Stomach smooth muscle (tissue), 2 donors: ENCODE data around the gene FAM90A26.
"Not testable (repeated sequence)": the region's sequence is repeated elsewhere in the genome, so short reads cannot be mapped to it uniquely, and the experiment has no call there.

Experiments used
- H3K27ac ChIP-seq: one replicate; pipeline ENCODE4 v1.7.0; 2013; ENCODE audit warnings: mild to moderate bottlenecking, low read length, inconsistent platforms
- H3K27me3 ChIP-seq, 2 donors: one replicate each; pipeline ENCODE4 v1.7.0; 2013; ENCODE audit warnings: low read length in 2 of 2; ENCODE audit not compliant: insufficient read depth in 2 of 2, control insufficient read depth in 1 of 2
- H3K36me3 ChIP-seq, 2 donors: one replicate each; pipeline ENCODE4 v1.7.0; 2013; ENCODE audit warnings: low read length in 2 of 2; ENCODE audit not compliant: control insufficient read depth in 2 of 2, insufficient read depth in 2 of 2
- H3K4me1 ChIP-seq: one replicate; pipeline ENCODE4 v1.7.0; 2013; ENCODE audit warnings: low read length; ENCODE audit not compliant: control insufficient read depth, insufficient read depth
- H3K4me3 ChIP-seq, 2 donors: one replicate each; pipeline ENCODE4 v1.7.0; 2013; ENCODE audit warnings: low read length in 2 of 2
- H3K9ac ChIP-seq, 2 donors: one replicate each; pipeline ENCODE4 v1.7.0; 2013; ENCODE audit warnings: low read length in 2 of 2, mild to moderate bottlenecking in 1 of 2
- H3K9me3 ChIP-seq, 2 donors: one replicate each; pipeline ENCODE4 v1.7.0; 2013; ENCODE audit warnings: low read length in 2 of 2; ENCODE audit not compliant: control insufficient read depth in 2 of 2
- donor health status: healthy.
- donor health status: Pancreatic carcinoma.

Gene FAM90A26

DNA sequence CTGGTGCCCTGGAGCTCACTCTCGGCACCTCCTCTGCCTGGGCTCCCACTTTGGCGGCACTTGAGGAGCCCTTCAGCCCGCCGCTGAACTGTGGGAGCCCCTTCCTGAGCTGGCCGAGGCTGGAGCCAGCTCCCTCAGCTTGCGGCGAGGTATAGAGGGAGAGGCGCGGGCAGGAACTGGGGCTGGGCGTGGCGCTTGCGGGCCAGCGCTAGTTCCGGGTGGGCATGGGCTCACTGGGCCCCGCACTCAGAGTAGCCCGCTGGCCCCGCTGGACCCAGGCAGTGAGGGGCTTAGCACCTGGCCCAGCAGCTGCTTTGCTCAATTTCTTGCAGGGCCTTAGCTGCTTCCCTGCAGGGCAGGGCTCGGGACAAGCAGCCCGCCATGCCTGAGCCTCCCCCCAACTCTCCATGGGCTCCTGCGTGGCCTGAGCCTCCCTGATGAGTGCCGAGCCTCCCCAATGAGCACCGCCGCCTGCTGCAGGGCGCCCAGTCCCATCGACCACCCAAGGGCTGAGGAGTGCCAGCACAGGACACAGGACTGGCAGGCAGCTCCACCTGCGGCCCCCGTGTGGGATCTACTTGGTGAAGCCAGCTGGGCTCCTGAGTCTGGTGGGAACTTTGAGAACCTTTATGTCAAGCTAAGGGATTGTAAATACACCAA lies 26.7 kb upstream of the FAM90A26 start:
- Histone ChIP-seq H3K27ac (no peak overlapping the region), H3K9ac (no peak overlapping the region), H3K4me1 (no peaks in the 10 kb centered on the region), H3K4me3 (no peak overlapping the region), H3K9me3 (no peaks in the 10 kb centered on the region), H3K27me3 (no peaks in the 10 kb centered on the region), H3K36me3 (no peaks in the 10 kb centered on the region)

DNA sequence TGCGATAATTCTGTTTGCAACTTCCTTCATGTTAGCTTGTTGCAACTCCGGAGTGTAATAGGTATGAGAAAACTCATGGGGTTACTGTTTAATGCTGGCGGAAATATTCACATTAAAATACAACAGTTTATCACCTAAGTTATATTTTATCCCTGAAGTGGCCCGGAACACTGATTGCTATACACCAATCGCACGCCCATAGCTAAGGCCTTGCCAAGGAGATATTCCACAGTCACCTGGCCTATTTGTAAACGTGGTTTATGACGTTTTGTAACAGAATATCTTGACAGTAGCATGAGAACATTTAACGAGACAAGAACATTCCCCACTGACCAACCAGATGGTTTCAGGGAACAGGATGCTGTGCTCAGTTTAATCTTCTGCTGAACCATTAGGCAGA lies 23.2 kb upstream of the FAM90A26 start:
- H3K9me3 ChIP-seq = no peaks in the 10 kb centered on the region
- no peak overlapping the region for H3K9ac ChIP-seq
- no peak overlapping the region for H3K27ac ChIP-seq
- peaks cover 2% of the 10 kb centered on the region for H3K4me1 ChIP-seq
- H3K4me3 ChIP-seq = no peak overlapping the region
- H3K36me3 ChIP-seq = no peaks in the 10 kb centered on the region
- H3K27me3 ChIP-seq = no peaks in the 10 kb centered on the region

DNA sequence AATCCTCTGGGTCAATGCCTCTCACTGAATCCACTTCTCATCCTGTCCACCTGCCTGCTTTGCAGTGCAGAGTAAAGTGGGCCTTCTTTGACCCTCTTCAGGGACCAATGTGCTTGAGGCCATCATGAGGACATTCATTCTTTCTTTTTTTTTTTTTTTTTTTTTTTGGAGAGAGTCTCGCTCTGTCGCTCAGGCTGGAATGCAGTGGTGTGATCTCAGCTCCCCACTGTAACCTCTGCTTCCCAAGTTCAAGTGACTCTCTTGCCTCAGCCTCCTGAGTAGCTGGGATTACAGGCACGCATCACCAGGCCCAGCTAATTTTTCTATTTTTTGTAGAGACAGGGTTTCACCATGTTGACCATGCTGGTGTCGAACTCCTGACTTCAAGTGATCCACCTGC lies 22.8 kb upstream of the FAM90A26 start:
- H3K4me3 ChIP-seq, H3K27ac ChIP-seq, H3K4me1 ChIP-seq, H3K36me3 ChIP-seq, H3K9ac ChIP-seq, H3K9me3 ChIP-seq, H3K27me3 ChIP-seq: not testable (repeated sequence)

DNA sequence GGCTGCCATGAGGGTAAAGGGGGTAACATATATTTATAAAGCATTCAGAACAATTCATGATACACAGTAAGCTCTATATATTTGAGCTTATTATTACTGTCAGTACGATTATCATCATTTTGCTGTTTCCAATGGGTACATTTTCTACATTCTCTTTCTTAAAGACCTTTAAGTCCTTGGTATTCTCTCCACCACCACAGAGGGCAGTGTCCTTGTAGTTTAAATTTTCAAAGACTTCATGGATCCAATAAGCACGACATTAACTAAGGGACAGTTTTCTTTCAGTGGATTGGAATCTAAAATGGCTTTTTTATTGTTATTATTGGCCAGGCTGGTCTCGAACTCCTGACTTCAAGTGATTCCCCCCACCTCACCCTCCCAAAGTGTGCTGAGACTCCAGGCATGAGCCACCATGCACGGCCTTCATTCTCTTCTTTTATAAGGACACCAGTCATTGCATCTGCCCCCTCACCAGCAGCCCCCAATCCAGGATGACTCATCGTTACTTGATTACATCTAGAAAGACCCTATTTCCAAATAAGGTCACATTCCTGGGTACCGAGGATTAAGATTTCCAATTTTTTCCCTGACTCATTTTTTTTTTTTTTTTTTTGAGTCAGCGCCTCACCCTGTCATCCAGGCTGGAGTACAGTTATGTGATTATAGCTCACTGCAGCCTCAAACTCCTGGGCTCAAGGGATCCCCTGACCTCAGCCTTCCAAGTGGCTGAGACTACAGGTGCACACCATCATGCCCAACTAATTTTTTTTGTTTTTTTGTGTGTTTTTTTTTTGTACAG lies 21.4 kb upstream of the FAM90A26 start:
- not testable (repeated sequence) for H3K27ac ChIP-seq, H3K9ac ChIP-seq, H3K4me3 ChIP-seq, H3K9me3 ChIP-seq, H3K4me1 ChIP-seq, H3K27me3 ChIP-seq, H3K36me3 ChIP-seq

DNA sequence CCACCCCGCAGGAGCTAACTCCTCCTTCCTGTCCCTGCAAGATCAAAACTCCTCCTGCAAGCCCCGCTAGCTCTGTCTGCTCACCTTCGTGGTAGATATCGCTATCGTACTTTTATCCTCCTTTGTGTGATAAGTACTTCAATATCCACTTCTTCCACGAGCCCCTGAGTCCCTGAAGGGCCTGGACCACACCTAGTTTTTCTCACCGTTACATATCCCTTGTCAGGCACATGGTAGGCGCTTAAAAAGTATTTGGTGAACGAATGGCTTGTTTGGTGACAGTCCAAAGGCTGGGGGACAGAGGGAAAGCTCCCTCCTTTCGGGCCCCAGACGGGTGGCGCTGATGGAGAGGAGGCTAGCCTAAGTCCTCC lies 18.4 kb upstream of the FAM90A26 start:
- H3K9me3 ChIP-seq, H3K27me3 ChIP-seq, H3K4me1 ChIP-seq, H3K36me3 ChIP-seq: not testable (repeated sequence)
- Histone ChIP-seq H3K27ac (peak overlapping the region; percentile 69), H3K9ac (peak overlapping the region; percentile 71 to 76), H3K4me3 (peak overlapping the region; percentile 76 to 77)

DNA sequence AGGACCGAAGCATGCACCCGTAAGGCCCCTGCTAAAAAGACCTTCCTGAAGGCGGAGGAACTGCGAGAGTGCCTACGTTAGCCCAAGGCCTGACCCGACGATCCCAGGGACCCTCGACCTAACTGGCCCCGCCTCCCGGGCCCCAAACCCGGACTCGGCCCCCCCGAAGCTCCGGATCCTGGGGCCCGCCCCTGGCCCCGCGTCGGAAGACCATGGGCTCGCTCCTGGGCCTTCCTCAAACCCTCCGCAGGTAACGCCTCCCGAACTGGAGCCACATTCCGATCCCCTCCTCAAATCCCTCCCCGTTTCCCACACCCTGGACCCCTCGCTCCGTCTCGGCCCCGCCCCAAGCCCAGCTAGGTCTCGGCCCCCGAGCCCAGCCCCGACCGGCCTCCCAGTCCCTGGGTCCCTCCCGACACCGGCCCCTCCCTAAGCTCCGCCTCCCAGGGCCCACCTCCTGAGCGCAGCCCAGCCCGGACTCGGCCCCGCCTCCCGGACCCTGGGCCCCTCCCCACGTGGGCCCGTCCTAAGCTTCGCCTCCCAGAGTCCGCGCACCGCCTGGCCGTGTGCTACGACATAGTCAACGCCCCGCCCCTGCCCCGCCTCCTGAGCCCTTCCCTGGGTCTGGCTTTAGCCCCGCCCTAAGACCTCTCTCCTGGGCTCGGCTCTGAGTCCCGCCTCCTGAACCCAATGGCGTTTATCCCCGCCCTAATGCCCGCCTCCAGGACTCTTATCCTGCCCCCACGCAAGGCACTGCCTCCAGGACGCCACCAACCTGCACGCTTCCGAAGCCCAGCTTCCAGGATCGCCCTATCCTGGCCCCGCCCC lies 17.8 kb upstream of the FAM90A26 start:
- Histone ChIP-seq H3K9ac (peak overlapping the region; percentile 71 to 76), H3K27ac (peak overlapping the region; percentile 69), H3K4me3 (peak overlapping the region; percentile 76 to 77)
- H3K9me3 ChIP-seq, H3K27me3 ChIP-seq, H3K36me3 ChIP-seq, H3K4me1 ChIP-seq: not testable (repeated sequence)

DNA sequence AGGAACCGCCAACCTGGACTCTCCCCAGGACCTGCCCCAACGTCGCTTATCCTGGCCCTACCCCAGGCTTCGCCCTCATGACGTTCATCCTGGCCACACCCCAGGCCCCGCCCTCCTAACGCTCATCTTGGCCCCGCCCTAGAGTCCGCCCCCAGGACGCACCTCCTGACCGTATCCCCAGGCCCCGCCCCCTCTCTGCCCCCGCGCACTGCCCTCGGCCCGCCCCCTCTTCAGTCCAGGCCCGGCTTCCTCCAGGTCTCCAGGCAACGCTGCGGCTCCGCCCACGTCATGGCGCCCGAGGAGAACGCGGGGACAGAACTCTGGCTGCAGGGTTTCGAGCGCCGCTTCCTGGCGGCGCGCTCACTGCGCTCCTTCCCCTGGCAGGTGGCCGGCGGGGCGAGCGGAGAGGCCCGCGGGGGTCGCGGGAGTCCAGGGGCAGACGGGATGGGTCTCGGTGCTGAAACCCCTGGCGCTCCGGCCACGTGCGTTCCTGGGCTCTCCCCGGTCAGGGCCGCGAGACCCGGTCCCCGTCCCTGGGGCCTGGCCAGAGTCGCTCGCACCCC lies 17.1 kb upstream of the FAM90A26 start:
- peak overlapping the region; percentile 55 to 68 for H3K9ac ChIP-seq
- H3K27me3 ChIP-seq, H3K9me3 ChIP-seq, H3K4me1 ChIP-seq, H3K36me3 ChIP-seq: not testable (repeated sequence)
- H3K27ac ChIP-seq = peak overlapping the region; percentile 49
- H3K4me3 ChIP-seq = peak overlapping the region; percentile 51 to 72

DNA sequence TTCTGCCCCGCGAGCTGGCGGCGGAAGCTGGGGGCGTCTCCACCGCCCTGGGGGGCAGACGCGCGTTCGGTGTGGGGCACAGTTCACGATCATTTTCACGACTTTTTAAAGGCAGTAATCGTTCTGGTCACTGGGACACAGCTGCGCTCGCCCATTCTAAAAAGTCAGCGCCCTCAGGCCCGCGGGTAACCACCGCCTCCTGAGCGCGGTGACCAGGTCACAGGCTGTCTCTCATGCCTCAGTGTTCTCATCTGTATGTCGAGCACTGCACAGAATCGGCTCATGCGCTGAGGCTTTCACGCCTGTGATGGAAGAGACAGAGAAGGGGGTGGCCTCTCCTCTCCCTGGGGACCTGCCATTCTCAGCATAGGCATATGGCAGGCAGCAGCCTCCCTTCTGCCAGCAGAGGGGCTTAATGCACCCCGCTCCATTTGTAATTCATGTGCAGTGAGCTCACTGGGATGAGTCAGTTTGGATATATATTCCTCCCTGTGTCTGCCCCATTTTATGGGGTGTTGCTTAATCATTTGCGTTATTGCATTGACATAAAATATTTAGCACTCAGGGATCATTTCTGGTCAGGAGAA lies 16.5 kb upstream of the FAM90A26 start:
- not testable (repeated sequence) for H3K27me3 ChIP-seq

DNA sequence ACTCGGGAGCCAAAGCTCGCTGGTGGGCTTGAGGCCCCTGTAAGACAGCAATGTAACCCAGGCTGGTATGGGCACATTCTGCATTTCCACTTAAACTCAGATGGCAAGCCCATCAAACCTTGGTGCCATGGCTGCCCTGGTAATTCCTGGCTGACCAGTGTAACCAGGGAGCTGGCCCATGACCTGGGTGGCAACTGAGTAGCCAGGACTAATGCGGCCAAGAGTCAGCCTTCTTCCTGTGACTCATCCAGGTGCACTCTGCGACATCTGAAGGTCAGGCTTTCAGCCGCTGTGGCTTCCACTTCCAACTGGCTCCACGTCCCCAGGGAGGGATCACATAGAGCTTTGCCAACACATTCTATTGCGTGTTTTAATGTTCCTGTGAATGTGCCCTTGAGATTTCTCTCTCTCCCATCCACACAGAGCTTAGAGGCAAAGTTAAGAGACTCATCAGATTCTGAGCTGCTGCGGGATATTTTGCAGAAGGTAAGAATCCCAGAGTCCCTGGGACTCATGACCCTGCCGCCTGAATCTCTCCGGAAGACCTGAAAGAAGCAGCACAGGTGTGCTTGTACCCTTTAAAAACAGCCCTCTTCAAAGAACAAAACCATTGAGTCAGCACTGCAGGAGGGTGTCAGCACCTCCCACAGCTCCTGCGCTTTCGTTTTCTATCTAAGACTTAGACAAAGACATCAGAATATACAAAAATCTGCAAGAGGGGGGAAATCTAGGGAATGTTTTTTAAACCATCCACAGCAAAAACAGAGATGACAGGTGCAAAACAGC lies 14.9 kb upstream of the FAM90A26 start:
- not testable (repeated sequence) for H3K27ac ChIP-seq, H3K36me3 ChIP-seq, H3K27me3 ChIP-seq, H3K9me3 ChIP-seq, H3K9ac ChIP-seq, H3K4me3 ChIP-seq, H3K4me1 ChIP-seq

More for the DNA sequence above, 16.5 kb upstream of the FAM90A26 start:
- H3K9ac ChIP-seq = peak overlapping the region; percentile 55 to 68
- peak overlapping the region; percentile 49 for H3K27ac ChIP-seq
- H3K36me3 ChIP-seq, H3K4me1 ChIP-seq, H3K9me3 ChIP-seq: not testable (repeated sequence)
- peak overlapping the region; percentile 51 to 72 for H3K4me3 ChIP-seq

DNA sequence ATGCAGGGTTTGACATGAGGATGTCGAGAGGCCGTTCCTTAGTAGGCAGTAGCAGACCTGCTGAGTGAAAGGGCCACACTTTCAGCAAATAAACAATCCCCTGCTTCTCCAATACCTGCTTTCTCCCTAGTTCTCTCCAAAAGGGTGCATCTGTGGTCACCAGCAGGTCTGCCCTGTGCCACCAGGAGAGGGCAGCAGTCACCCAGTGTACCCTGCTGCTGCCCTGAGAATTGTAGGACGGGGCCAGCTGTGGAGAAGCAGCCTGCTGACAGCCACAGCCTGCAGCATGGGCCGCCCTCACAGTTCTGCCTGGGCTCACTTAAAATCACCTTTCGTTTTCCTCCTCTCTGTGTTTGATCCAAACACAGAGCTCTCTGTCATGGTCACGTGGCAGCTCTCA lies 11.8 kb upstream of the FAM90A26 start:
- H3K36me3 ChIP-seq, H3K4me3 ChIP-seq, H3K4me1 ChIP-seq: not testable (repeated sequence)

More for the DNA sequence above, 11.8 kb upstream of the FAM90A26 start:
- not testable (repeated sequence) for H3K9ac ChIP-seq, H3K27ac ChIP-seq, H3K9me3 ChIP-seq, H3K27me3 ChIP-seq
